Lower lobe of right lung (tissue), 2 donors: ENCODE data around the gene ORMDL2. TPM values are rescaled to one million over a fixed set of nuclear protein-coding genes. Genes with fewer than 3 reads are reported as not detected.
A peak's percentile ranks its signal among the peaks of the same experiment; 100 is the strongest.

Experiments
- ATAC-seq, 2 donors: fragments of 200-7000 bp; cut with Tn5 transposase; one replicate each; pipeline ENCODE4 v1.9.1; 2020 to 2022; ENCODE audit warnings: mild to moderate bottlenecking in 2 of 2, moderate library complexity in 2 of 2
- DNase-seq: peaks from one replicate; pipeline ENCODE4 v3.0.0-alpha.2; 2020
- H3K27ac ChIP-seq: fragments of 200-600 bp; one replicate; pipeline ENCODE4 v1.8.0; 2022
- H3K27me3 ChIP-seq: fragments of 200-600 bp; one replicate; pipeline ENCODE4 v1.8.0; 2022; ENCODE audit warnings: low read depth
- H3K36me3 ChIP-seq: fragments of 200-600 bp; one replicate; pipeline ENCODE4 v1.8.0; 2022; ENCODE audit warnings: mild to moderate bottlenecking
- H3K4me1 ChIP-seq: fragments of 200-600 bp; one replicate; pipeline ENCODE4 v1.8.0; 2022
- H3K4me3 ChIP-seq: fragments of 200-600 bp; one replicate; pipeline ENCODE4 v1.8.0; 2022; ENCODE audit warnings: mild to moderate bottlenecking
- H3K9me3 ChIP-seq: fragments of 200-600 bp; one replicate; pipeline ENCODE4 v1.8.0; 2022
- CTCF ChIP-seq: fragments of 200-600 bp; IDR thresholded peaks from one replicate; pipeline ENCODE4 v1.8.0; 2022; ENCODE audit warnings: antibody characterized with exemption, mild to moderate bottlenecking
- intact Hi-C: fragments of 100-400 bp; cut with DNase I; formaldehyde crosslinking; loops from one replicate; pipeline ENCODE4 v1.11.0; 2022
- total RNA-seq: library from RNA; stranded (reverse); fragmentation: NEBNext Ultra II Directional; extraction: Animal tissue kit (Norgen Biotek cat#: 25700); gene quantifications from one replicate; pipeline ENCODE4 v1.2.1, GENCODE V29; 2021
- donor health status: DM: no; HTN: yes; CAD: no; lungs with severe emphysema.

ORMDL2 gene
- total RNA-seq, 1 donor from 2014 or later, result 49.6 TPM

- no peak overlapping the region for H3K27ac ChIP-seq
- no peak for DNase-seq
- H3K27me3 ChIP-seq, result no peaks in the 10 kb centered on the region
- no peak overlapping the region for H3K4me3 ChIP-seq
- peaks cover 95% of the 10 kb centered on the region for H3K36me3 ChIP-seq
- H3K9me3 ChIP-seq, result no peaks in the 10 kb centered on the region
- no peak for ATAC-seq
- no peak for TF ChIP-seq CTCF
- intact Hi-C loops, result no loop called here
- H3K4me1 ChIP-seq, result no peaks in the 10 kb centered on the region
Observed at GRCh38 chr12:55789171-55789570, 28.7 kb upstream of the ORMDL2 start.

GRCh38 chr12:55789893-55790292 is 27.9 kb upstream of the ORMDL2 start:
- Histone ChIP-seq H3K4me1 (no peaks in the 10 kb centered on the region), H3K36me3 (peaks cover 95% of the 10 kb centered on the region), H3K4me3 (no peak overlapping the region), H3K27ac (no peak overlapping the region), H3K27me3 (no peaks in the 10 kb centered on the region), H3K9me3 (no peaks in the 10 kb centered on the region)
- DNase-seq (no peak), ATAC-seq (no peak)
- intact Hi-C loops, result no loop called here
- no peak for TF ChIP-seq CTCF

- no peak for ATAC-seq
- Histone ChIP-seq H3K4me3 (no peak overlapping the region), H3K27ac (no peak overlapping the region), H3K27me3 (no peaks in the 10 kb centered on the region), H3K9me3 (no peaks in the 10 kb centered on the region), H3K4me1 (no peaks in the 10 kb centered on the region), H3K36me3 (peaks cover 85% of the 10 kb centered on the region)
- no peak for TF ChIP-seq CTCF
- intact Hi-C loops, result no loop called here
- no peak for DNase-seq
Observed at GRCh38 chr12:55795950-55796349, 21.9 kb upstream of the ORMDL2 start.

GRCh38 chr12:55797068-55797467 is 20.8 kb upstream of the ORMDL2 start:
- H3K4me3 ChIP-seq, result no peak overlapping the region
- no peaks in the 10 kb centered on the region for H3K27me3 ChIP-seq
- no peaks in the 10 kb centered on the region for H3K4me1 ChIP-seq
- intact Hi-C loops, result no loop called here
- peak; percentile 42 for TF ChIP-seq CTCF
- H3K27ac ChIP-seq, result no peak overlapping the region
- peaks cover 89% of the 10 kb centered on the region for H3K36me3 ChIP-seq
- no peaks in the 10 kb centered on the region for H3K9me3 ChIP-seq
- ATAC-seq (peak in 1 of 2 donors; percentile 60), DNase-seq (no peak)

GRCh38 chr12:55797550-55797949 is 20.3 kb upstream of the ORMDL2 start:
- Histone ChIP-seq H3K27ac (no peak overlapping the region), H3K4me3 (no peak overlapping the region), H3K36me3 (peaks cover 89% of the 10 kb centered on the region), H3K9me3 (no peaks in the 10 kb centered on the region), H3K4me1 (no peaks in the 10 kb centered on the region), H3K27me3 (no peaks in the 10 kb centered on the region)
- DNase-seq (no peak), ATAC-seq (no peak)
- intact Hi-C loops, result no loop called here
- TF ChIP-seq CTCF, result no peak

- peaks cover 8% of the 10 kb centered on the region for H3K4me1 ChIP-seq
- ATAC-seq (no peak), DNase-seq (no peak)
- intact Hi-C loops, result no loop called here
- no peak overlapping the region for H3K27ac ChIP-seq
- no peaks in the 10 kb centered on the region for H3K9me3 ChIP-seq
- no peak overlapping the region for H3K4me3 ChIP-seq
- peaks cover 58% of the 10 kb centered on the region for H3K36me3 ChIP-seq
- H3K27me3 ChIP-seq, result no peaks in the 10 kb centered on the region
- no peak for TF ChIP-seq CTCF
Observed at GRCh38 chr12:55806982-55807381, 10.9 kb upstream of the ORMDL2 start.
